ENCODE measurements around the gene USP49.
"Not testable (repeated sequence)": the region's sequence is repeated elsewhere in the genome, so short reads cannot be mapped to it uniquely, and the experiment has no call there.

The USP49 gene

DNA sequence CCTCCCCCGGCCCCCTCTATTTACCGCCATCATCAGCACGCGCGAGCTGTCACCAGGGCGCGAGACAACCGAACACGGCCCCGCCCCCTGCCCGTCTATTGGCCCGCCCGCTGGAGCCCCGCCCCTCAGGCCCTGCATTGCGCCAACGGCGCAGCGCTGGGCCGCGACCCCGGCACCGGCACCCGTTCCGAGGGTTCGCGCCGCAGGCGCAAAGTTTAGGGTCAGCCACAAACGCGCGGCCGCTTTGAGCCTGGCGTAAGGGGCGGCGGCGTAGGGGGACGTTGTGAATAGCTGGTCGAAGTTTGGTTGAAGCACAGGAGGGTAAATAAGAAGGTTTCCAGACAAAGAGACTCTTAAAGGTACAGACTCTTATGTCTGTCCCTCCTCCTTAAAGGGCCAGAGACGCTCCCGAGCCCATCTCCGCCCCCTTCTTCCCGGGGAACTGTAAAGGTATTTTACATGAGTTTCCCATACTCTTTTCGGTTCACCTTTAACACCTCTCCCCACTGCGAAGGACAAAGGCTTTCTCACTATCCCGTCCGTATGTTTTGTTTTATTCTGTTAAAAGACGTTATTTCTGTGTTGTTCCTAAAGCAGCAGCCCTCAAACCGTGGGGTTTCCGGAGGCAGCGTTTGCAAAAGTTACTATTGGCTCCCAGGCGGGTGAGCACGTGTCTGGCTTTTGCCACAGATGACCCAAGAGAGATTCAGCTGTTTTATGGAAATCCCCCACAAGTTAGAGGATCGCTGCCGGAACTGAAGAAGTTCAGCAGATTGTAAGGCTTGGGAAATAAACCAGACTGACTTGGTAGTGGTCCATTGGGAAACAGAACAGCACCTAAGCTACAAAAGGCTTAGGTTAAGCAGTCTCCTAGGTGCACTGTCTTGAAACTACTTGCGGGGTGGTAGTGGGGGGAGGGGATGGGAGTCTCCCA lies at the start of gene USP49:
Gene USP49 (minus strand): TSS at position 76 of the 934 bp plus-strand sequence. CDS start 88,392 bp downstream, outside the sequence.
- peak; percentile 82 to 84 for DNase-seq (ENCODE audit: low read depth in 2 of 2)

DNA sequence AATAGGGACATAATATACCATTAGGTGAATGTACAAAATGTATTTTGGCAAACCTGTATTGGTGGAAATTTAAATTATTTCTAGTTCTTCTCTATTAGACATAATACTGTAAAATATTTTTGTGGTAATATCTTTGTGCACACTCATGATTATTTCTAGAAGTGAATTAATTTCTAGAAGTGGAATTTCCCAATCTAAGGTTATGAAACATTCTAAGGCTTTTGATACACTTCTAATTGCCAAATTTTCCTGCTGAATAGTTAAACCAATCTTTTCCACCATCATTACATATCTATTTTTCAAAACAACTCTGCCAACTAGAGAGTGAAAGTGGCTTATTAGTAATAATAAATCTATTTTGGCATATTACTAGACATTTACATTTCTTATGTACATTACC lies 48.3 kb upstream of the USP49 start:
- no peak for DNase-seq (ENCODE audit: low read depth in 2 of 2)

DNA sequence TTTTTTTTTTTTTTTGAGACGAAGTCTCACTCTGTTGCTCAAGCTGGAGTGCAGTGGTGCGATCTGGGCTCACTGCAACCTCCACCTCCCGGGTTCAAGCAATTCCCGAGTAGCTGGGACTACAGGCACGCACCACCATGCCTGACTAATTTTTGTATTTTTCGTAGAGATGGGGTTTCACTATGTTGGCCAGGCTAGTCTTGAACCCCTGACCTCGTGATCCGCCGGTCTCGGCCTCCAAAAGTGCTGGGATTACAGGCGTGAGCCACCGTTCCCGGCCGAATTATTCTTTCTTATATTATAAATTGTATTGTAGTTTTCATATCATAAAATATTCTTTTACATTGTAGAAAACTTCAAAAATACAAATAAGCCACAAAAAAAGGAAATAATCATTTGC lies 47.7 kb upstream of the USP49 start:
- not testable (repeated sequence) for DNase-seq (ENCODE audit: low read depth in 2 of 2)

DNA sequence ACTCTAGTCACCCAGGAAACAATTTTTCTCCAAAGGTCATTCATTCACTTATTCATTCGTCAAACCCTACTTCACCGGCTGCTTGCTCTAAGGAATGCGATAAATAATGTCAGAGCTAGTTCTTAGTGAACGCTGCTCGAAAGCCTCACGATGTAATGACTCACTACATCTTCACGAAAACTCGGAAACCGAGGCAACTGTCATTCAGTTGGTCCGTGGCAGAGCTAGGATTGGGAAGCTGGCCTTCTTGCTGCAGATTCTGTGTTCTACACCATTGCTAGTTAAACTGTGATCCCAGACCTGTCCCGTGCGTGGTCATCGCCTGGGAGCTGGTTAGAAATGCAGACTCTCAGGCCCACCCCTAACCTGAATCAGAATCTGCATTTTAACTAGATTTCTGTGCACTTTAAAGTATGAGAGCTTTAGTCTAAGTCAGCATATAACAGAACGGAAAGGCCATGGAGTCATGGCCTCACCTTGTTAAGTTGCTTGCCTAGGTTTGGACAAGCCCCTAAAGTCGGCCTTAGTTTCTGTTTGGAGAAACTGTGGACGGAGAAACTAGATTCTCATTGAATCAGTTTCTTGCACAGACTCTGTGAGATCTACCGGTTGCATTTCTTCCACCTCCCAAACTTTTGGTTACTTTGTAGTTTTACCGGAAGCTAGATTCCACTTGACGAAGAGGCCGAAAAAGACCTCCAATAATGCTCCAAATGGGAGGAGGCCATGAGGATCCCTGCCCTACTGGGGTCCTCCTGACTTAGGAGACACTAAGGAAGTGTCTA lies 47.1 kb upstream of the USP49 start:
- DNase-seq (ENCODE audit: low read depth in 2 of 2), result no peak

DNA sequence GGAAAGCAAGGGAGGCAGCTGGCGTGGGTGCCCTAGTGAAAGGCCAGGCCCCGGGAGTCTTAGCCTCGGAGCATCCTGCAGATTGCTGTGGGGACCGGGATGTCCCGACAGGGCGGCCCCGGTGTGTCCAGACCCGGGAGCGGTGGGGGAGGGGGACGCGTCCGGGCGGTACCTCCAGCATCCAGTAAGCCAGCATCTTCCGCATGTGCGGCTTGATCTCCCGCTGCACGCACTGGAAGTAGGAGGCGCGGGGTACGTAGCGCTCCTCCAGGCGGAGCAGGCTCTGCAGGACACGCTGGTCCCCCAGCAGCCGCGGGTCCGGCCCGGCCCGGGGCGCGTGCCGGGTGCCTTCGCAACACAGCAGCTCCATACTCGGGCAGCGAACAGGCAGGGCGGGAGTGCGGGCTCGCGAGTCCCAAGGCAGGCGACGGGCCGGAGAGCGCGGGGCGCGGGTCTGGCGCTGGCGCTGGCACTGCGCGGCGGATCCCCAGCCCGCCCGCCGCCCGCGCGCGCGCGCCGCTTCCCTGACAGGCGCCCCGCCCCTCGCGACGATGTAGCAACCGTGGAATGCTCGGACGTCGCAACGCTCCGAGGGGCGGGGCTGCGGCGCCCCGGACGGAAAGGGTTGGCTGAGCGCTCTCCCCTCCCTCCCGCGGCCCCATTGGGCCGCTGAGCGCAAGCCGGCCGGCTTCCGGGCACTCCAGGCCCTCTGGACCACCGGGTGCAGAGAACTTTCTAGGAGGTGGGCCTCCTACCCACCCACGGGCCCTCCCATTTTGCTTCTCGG lies 46.3 kb upstream of the USP49 start, which contains the start of gene CCND3:
Gene CCND3 (minus strand): TSS at position 529 of the 787 bp plus-strand sequence. CDS start 159 bp downstream, at position 370.
- DNase-seq (ENCODE audit: low read depth in 2 of 2), result peak; percentile 62 to 69

DNA sequence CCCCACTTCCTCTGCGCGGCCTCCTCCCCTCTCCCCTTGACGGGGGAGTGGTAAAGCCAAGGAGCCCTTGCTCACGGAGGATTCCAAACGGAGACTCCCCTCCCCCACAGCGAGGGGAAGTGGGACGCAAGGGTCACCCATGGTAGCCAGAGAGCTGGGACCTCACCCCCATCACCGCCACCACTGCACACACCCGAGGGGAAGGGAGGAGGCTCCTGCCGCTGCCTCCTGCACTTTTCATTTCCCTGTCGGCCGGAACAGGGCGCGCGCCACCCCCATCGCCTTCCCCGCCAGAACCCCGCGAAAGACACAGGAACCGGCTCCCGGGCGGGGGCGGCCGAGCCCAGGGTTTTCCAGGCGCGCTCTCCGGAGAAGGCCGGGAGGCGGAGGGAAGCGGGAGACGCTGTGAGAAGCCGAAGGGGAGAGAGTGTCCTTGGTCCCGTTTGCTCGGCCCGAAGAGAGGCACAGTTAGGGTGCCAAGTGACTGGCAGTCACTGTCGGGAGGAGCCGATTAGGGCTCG lies 45.6 kb upstream of the USP49 start:
- no peak for DNase-seq (ENCODE audit: low read depth in 2 of 2)

DNA sequence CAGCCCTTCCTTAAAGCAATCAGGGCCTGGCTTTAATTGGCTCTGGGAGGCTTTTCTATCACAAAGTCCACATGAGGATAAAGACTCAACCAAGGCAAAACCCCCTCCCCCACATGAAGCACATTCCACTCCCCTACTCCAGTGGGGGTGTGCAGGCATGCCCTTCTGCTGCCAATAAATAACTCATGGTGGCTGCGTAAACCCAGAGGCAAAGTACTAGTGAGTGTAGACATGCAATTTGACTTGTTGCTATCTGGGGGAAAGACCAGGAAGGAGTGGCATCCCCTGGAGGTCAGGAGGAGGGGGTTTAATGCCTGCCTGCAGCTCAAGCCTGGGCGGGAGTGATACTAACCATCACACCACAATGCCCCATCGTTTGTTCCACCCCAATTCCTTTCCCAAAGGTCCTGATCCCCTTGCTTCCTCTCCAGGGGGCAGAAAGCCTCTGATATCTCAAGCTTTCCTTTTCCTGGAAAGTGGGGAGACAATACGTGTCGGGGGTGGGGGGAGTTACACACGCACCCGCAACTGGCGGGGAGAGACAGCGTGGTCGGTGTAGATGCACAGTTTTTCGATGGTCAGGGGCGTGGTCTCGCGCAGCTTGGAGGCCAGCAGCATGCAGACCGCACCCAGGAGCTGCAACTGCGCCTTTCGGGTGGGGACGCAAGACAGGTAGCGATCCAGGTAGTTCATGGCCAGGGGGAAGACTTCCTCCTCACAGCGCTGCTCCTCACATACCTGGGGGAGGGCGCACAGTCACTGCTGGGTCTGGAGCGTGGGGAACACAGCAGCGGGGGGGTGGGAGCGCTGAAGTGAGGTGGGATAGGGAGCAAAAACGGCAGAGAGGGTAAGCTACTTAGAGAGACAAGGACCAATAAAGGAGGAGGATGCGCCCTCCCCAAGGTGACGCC lies 44.9 kb upstream of the USP49 start:
- no peak for DNase-seq (ENCODE audit: low read depth in 2 of 2)

DNA sequence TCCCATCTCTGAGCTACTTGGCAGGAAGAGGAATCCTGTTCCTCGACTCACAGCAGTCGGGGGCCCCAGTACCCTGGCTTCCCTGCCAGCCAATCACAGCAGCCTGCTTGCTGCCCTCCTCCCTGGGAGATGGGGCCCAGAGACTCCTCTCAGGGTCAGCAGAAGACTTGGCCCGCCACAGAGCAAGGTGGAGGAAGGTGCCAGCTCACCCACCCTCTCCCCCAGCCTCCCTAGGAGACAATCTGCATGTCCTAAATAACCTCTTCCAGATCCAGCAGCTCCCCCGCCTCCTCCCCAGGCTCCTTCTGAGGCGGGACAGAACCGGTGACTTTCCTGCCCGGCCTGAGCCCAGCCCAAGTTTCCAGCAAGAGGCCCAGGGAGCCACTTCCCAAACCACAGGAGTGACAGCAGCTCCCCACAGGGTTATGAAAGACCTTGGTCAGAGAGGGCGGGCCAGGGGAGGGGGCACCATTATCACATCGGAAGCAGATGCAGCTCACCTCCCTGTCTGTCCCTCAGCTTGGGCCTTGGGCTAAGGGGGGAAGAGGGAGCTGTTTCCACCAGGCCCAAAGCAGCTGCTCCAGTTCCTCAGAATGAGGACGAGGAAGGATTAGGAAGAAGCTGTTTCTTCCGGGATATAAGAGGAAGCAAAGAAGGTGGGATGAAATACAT lies 44.1 kb upstream of the USP49 start:
- DNase-seq (ENCODE audit: low read depth in 2 of 2), result no peak

DNA sequence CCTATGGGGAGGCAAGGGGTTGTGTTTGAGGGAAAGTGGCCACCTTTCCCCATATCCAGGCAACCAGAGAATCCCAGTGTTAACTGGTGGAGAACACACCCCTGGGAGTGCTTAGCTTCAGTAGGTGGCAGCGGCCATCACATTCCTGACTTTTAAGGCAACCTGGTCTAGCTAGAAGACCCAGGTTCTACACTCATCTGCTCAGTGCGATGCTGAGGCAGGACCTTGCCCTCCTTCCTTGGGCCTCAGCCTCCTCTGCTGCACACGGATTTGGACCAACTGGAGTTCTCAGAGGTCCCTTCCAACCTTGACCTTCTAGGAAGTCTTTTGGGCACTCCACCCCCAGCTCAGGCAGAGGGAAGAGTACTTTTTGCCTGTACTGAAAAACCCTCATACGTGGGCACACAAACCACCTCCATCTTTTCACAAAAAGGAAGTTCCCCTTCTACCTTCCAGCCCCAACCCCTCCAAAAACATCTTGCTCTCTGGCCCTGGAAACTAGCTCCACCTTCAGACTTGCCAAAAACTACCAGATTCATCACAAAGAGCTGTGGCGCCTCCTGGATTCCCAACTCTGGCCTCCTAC lies 43.5 kb upstream of the USP49 start:
- DNase-seq (ENCODE audit: low read depth in 2 of 2), result no peak

DNA sequence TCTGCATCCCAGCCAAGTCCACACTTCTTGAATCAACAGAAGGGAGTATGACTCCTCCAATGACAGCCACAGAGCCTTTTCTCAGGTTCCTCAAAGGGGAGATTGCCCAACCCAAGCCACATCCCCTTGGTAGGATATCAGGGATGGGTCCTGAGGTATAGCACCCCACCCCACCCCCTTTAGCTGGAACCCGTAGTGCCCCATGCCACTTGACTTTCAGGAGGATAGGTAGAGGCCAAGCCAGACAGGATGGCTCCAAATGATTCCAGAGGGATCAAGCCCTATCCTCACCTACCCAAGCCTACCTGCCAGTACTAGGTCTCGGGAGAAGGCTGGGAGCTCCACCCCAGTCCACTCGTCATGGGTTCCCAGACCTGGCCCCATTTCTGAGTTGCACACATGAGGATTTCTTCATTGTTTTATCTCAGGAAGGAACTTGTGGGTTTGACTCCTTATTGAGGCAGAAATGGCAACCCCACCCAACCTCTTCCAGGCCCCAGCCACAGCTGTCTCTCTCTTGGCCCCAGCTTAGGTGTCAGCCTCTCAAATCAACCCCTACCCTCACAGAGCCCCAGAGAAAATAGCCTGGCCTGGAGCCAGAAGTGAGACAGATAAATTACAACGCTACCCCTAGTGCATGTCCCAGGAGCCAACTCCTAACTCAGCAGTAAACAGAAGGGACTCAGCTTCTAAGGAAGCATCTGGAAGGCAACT lies 42.8 kb upstream of the USP49 start:
- DNase-seq (ENCODE audit: low read depth in 2 of 2), result no peak

DNA sequence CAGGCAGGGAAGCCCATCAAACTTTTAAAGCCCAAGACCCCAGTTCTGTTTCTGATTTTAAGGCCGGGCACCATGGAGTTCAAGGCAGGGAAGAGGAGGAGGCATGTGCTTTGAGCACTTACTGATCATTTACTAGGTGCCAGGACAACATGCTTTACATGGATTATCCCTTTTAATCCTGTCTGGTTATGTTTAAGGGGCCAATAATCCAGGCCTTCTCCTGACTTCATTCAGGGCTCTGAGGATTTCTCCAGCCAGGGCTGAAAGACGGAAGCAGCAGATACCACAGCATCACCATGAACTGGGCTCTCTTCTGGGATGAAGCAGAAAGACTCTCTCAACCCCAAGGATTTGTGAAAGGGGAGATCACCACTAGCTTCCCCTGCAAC lies 42.3 kb upstream of the USP49 start:
- no peak for DNase-seq (ENCODE audit: low read depth in 2 of 2)

DNA sequence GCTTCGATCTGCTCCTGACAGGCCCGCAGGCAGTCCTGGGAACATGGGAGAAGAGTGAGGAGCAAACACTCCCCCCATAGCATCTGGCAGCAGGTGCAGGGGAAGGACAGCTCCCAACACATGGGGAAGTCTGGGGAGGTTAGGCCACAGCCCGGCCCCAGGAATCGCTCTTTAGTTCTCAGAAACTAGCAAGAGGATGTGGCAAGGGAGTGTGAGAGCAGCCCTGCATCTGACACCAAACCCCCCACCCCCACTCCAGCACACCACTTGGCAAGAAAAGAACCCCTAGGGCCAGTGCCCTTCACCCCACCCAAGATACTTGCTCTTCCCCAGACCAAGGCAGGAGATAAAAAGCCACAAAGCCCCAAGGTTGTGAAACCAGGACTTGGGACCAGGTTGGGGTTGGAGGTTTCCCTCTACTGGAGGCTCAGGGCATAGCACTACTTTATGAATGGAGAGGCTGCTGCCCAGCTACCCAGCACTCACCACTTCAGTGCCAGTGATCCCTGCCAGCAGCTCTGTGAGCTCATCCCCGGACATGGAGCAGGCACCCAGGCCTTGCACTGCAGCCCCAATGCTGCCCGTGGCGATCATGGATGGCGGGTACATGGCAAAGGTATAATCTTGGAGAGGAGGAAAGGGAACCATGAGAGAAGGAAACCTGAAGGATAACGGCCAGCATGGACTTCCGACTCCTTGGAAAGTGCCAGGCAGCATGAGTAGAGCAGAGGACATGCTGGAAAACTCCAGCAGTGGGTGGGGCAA lies 41.1 kb upstream of the USP49 start:
- peak; percentile 42 to 59 for DNase-seq (ENCODE audit: low read depth in 2 of 2)

DNA sequence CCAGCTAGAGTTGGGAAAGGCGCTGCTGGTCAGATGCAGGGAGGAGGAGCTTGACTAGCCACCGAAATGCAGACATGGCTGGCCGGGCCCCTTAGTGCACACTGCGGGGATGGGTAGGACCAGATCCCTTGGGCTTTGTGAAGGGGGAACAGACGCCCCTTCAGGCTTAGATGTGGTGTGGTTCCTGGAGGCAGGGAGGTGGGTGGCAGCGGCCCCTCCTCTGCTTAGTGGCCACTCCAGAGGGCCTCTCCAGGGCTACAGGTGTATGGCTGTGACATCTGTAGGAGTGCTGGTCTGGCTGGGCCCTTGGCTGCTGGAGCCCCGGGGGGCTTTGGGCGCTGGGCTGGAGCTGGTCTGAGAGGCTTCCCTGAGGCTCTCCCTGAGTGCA lies 40.5 kb upstream of the USP49 start:
- DNase-seq (ENCODE audit: low read depth in 2 of 2), result no peak

DNA sequence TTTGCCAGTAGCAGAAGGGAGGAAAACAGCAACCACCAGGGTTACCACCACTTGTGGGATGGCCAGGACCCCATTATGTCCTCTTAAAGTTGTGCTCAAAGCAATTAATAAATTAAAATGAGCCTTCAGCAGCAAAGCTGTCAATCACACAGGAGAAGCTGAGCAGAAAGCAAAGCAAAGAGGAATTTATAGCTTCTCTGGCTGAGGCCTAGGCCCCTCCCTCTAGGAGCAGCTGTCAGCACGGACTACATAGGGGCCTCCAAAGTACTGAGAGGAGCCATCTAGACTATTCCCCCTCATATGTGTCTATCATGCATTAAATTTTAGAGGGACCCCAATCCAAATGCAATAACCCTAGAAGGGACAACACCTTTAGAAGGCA lies 40.0 kb upstream of the USP49 start:
- DNase-seq (ENCODE audit: low read depth in 2 of 2), result no peak

DNA sequence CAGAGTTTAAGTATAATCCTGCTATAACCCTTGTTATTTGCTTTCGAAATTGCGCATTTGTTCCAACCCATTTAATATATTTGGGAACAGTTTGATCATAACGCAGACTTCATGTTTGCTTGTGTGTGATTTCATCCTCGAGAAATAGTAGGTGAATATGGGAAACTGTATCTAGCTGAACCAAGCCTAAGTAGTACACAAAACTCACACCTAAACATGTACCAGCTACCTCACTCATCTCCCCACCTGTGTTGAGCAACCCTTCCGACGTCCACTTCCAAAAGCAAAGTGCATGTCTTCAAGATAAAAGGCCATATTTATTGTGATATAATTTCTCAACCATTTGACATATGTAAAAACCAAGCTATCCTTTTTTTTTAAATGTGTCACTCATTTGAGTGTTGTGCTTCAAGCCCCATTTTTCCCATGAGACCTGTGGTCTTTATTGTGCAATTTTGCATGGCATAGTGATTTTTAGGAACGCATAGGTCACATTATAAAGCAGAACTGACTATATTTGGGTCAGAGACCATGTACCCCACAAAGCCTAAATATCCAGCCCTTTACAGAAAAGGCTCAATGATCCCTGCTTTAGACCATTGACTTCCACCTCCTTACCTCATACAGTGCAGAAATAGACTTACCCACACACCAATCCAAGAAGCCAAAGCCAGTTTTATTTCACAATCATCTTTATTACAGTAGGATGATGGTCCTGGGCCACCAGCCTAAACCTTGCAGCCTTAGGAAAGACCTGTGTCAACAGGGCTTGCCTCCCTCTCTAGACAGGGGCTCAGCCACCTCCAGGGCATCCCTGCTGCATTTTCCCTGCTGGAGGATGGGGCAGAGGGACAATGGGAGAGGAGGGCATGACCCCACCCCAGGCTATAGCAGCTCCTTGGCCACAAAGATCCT lies 39.4 kb upstream of the USP49 start:
- no peak for DNase-seq (ENCODE audit: low read depth in 2 of 2)

DNA sequence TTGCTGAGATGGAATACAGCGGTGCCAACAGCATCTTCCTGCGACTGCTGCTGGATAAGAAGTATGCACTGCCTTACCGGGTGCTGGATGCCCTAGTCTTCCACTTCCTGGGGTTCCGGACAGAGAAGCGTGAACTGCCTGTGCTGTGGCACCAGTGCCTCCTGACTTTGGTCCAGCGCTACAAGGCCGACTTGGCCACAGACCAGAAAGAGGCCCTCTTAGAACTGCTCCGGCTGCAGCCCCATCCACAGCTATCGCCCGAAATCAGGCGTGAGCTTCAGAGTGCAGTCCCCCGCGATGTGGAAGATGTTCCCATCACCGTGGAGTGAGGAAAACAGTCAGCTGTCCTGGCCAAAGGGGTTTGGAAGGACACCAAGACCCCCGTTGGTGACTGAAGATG lies 37.2 kb upstream of the USP49 start:
- no peak for DNase-seq (ENCODE audit: low read depth in 2 of 2)

DNA sequence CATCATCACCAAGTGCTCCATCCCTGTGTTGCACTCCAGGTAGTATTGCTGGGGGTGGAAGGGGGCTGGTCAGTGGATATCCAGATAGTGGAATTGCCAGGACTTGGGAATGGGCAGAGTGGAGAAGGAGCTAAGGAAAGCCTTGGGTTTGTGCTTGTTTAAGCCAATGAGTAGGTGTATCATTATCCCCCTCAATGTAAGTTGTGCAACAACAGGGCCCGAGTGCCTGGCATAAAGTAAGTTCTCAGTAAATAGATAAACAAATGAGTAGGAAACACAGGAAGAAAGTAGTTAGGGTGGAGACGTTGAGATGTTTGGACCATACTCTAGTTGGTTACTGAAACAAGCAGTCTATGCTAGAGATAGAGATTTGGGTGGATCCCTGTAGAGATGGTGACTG lies 36.6 kb upstream of the USP49 start:
- no peak for DNase-seq (ENCODE audit: low read depth in 2 of 2)

Measured in activated CD8-positive, alpha-beta memory T cell treated with anti-CD3 and anti-CD28 coated beads for 4 hours (primary cell).